HepG2 (cell line): ENCODE data around the gene SERTAD1.

ENCODE experiments used
- CTCF ChIP-seq: sonication (generic); formaldehyde crosslinking; IDR thresholded peaks from 2 replicates; pipeline ENCODE4 v1.5.0; 2020; ENCODE audit warnings: mild to moderate bottlenecking, missing genetic modification reagents, moderate library complexity
- KLF13 ChIP-seq: sonication (generic); formaldehyde crosslinking; IDR thresholded peaks from 2 replicates; pipeline ENCODE4 v1.4.0; 2020; ENCODE audit warnings: mild to moderate bottlenecking, missing genetic modification reagents
- SMC3 ChIP-seq: IDR thresholded peaks from 2 replicates; pipeline ENCODE4 v1.6.1; 2011; ENCODE audit warnings: low read length, improper control_type of control experiment
- SUZ12 ChIP-seq: fragments of 150-350 bp; IDR thresholded peaks from 2 replicates; pipeline ENCODE4 v1.6.1; 2014; ENCODE audit warnings: low read depth, low read length

GRCh38 chr19:40383668-40384248 lies 42.0 kb downstream of the SERTAD1 start:
- TF ChIP-seq SMC3 (no peak), KLF13 (CRISPR knock-in tag) (no peak), SUZ12 (no peak), CTCF (CRISPR knock-in tag) (no peak)
